GM18505 (cell line): ENCODE measurements around the gene CCNG1.
A peak's percentile ranks its signal among the peaks of the same experiment; 100 is the strongest.

Source experiments
- ATAC-seq: cut with Tn5 transposase; IDR thresholded peaks from one replicate; pipeline ENCODE4 v1.9.1; 2021; ENCODE audit not compliant: unreplicated experiment
- POLR2A ChIP-seq: IDR thresholded peaks from 4 replicates; pipeline ENCODE4 v1.6.1; 2011; ENCODE audit warnings: borderline replicate concordance; ENCODE audit not compliant: insufficient read depth, insufficient read length; ENCODE audit errors: extremely low read depth

Gene CCNG1

DNA sequence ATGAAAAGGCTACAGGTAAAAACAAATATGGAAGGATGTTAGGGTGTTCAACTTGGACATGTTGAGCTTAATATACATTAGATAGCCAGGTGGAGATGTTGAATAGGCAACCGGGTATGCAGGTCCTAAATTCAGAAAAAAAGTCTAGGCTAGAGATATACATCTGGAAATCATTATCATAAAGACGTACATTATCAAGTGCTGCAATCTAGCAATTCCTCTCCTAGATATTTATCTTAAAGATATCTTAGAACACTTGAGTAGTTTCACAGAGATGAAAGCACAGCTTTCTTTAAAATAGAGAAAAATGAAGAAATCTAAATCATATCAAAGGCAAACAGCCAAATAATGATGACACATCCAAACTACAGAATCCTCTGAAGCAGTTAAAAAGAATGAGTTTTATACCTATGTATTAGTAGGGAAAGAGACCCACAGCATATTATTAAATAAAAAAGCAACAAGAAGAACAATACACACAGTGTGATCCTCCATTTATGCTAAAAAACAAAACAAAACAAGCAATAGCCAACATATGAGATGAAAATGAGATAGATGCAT lies 18.7 kb downstream of the CCNG1 start:
- no peak for TF ChIP-seq POLR2A
- no peak for ATAC-seq

DNA sequence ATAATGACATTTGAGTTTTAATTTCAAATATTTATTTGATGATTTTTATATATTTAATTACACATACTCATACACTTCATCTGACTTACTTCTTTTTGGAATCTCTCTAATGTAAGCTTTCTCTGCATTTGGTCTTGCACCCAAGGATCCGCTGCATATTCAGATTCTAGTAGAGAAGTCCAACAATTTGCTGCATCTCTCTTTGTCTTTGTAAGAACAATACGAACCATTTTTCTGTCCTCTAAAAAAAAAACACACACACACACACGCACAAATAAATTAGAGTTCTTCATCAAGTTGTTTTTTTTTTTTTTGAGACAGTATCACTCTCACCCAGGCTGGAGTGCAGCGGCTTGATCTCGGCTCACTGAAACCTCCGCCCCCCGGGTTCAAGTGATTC lies 19.4 kb downstream of the CCNG1 start:
- ATAC-seq: no peak

GRCh38 chr5:163458778-163459385 lies 21.5 kb downstream of the CCNG1 start:
- no peak for TF ChIP-seq POLR2A
- no peak for ATAC-seq

More for the DNA sequence above, 19.4 kb downstream of the CCNG1 start:
- TF ChIP-seq POLR2A: no peak

DNA sequence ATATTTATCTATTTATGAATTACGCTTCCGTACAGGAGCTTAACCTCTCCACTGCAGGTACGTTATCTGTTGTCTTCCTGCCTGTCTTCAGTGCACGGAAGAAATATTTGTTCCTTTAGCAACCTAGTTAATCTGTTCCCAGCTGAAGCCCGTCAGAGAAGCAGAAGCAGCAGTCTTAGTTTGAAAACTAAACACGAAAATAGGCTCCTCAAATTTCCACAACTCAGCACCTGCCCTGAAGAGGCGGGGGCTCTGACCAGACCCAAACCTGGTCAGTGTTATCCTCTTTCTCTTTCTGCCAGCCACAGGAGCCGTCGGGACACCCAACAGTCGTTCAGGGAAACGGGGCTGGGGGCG lies 22.0 kb downstream of the CCNG1 start:
- TF ChIP-seq POLR2A: no peak
- peak; percentile 3 for ATAC-seq

DNA sequence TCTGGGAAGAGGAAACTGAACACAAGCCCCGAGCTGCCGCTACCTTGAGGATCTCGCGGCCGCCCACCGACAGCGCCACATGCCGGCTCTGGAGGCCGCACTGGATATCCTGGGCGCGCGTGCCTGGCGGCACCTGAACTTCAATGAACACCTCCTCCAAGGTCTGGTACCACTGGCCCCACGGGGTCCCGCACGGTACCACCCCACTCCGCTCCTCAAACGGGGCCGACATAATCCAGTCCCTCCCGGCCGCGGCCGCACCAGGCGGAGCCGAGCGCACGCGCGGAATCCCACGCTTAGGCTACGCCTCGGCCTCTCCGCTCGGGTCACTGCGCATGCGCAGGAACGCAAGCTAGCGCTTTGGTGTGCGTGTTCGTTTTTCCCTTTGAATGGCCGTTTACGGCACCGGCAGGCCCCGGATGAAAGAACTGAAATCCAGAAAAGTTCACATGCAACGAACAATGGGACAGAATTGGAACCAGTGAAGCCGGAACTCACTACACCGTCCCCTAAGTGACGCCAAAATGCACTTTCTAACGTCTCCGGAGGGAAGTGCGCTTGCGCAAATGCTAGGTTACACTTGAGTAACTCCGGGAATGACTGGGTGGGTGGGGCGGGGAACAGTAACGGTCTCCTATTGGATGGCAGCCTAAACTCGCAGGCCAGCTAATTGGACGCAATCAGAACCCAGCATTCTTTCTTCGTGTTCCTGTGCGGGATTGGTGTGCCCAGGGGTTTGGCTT lies 22.6 kb downstream of the CCNG1 start, which contains the start of gene NUDCD2:
TSS of gene NUDCD2 (minus strand) at position 284 of the 743 bp plus-strand sequence. CDS start at position 232, 52 bp downstream.
- TF ChIP-seq POLR2A: peak; percentile 97
- peak; percentile 75 for ATAC-seq

GRCh38 chr5:163460562-163461171 lies 23.3 kb downstream of the CCNG1 start, which contains the start of gene HMMR:
Gene HMMR, plus strand, starts transcription at chr5:163460632. Its CDS starts 61 bp downstream, at chr5:163460693.
- no peak for ATAC-seq
- peak; percentile 72 for TF ChIP-seq POLR2A

DNA sequence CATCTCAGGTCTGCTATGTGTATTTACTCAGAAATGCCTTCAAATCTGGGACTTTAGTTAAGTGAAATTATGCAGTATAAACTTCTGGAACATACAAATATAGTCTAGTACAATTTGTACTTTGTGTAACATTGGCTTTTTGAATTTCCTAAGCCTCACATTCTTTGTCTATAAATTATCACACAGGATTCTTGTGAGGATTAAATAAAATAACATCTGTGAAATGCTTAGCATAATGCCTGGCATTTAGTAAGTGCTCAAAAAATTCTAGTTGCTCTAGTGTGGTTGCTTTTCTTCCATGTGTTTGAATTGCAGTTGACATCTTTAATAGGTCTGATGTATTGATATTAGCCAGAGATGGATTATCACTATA lies 25.7 kb downstream of the CCNG1 start:
- no peak for ATAC-seq
- TF ChIP-seq POLR2A: no peak

DNA sequence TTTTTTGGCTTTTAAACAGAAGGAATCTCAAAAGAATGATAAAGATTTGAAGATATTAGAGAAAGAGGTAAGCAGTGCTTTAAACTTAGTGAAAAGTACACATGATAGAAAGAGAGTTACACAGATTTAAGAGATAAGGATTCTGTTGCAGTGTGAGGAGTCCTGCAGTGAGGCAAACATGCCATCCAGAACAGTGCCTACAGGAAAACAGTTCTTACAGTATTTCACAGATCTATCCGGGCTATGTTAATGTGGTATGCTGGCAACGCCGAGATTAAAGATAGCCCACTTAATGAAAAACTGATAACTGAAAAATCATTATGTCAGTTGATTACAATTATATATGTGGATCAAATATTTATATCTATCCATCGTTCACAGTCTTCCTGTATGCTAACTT lies 30.3 kb downstream of the CCNG1 start:
- no peak for TF ChIP-seq POLR2A
- no peak for ATAC-seq

- no peak for ATAC-seq
- TF ChIP-seq POLR2A: no peak
Measured at GRCh38 chr5:163473635-163474243, 36.3 kb downstream of the CCNG1 start.

GRCh38 chr5:163475411-163475810 lies 38.0 kb downstream of the CCNG1 start:
- TF ChIP-seq POLR2A: no peak
- ATAC-seq: no peak

DNA sequence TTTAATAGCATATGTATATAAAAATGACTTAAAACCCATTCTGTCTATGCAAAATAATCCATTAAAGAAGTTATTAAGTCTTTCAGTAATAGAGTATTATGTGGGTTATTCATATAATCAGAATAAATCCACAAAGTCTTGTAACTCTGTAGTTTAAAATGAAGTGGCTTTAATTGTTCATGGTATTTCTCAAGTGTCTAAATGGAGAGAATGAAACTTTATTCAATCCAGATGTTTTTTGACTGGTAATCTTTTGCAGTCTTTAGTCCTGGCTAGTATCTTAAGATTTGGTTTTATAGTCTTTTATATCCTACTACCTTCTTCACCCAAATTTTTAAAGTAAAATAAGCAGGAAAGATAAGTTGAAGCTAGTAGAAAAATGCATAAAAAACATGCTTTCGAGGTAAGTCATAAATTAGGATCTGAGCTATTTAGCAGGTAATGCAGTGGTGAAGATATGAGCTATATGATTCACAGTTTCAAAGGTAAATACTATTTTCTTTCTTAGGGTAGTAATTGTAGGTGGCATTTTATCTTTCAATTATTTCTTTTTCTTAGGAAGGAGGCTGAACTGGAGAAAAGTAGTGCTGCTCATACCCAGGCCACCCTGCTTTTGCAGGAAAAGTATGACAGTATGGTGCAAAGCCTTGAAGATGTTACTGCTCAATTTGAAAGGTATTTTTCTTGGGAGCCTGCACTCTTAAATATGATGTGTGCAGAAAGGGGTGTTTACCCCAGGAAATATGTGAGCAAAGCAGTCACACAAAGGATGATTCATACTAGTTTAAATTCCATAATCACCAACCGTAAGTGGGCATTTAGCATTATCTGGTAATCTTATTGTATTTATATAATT lies 41.0 kb downstream of the CCNG1 start:
- no peak for ATAC-seq
- TF ChIP-seq POLR2A: no peak

DNA sequence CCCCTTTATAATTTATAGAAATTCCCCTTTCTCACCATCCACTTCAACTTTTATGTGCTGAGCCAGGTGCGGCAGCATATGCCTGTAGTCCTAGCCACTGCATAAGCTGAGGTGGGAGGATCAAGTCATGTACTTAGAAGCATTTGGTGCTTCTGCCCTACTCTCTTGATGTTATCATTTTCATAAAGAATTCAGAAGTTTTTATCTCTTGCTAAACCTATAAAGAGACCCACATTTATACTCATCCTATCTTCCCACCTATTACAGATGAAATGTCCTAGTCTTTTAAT lies 41.5 kb downstream of the CCNG1 start:
- no peak for ATAC-seq
- no peak for TF ChIP-seq POLR2A
